ENCODE data around the gene CAMK1D. TPM values are rescaled to one million over a fixed set of nuclear protein-coding genes. Genes with fewer than 3 reads are reported as not detected.

The CAMK1D gene
- total and polyA plus RNA-seq, 2 of the 8 experiments (the other 6 are each of a cell fraction or from before 2014, with no cell fraction given), result 3.5 to 10.6 TPM

DNA sequence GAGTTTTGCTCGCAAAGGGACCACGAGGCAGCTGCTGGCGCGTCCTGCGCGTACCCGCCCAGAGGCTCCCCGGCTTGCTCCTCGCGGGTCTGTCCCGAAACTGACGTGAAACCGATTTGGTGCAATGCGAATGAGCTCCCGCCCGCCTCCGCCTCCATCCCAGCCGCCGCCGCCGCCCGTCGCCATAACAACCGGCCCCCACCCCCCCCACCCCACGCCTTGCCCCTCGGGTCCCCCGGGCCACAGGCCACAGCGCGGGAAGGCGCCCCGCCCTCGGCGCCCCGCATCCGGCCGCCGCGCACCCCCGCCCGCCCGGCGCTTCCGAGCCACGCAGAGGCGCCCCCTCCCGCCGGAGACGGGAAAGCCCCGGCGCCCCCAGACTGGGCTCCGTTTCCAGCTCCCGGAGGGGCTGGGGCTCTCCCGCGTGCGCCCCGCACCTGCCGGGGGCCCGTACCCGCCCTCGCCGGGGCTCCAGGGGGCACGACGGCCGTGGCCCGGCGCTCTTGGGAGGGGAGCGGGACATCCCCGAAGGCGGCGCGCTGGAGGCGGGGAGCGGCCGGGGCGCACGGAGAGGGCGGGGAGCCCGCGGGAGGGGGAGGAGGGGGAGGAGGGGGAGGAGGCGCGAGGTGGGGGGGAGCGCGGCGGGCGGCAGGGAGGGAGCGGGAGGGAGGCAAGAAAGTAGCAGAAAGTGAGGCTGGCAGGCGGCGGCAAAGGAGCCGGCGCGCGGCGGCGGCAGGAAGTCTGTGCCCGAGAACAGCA lies at the start of gene CAMK1D (continued):
- TF ChIP-seq, protein P1, sequence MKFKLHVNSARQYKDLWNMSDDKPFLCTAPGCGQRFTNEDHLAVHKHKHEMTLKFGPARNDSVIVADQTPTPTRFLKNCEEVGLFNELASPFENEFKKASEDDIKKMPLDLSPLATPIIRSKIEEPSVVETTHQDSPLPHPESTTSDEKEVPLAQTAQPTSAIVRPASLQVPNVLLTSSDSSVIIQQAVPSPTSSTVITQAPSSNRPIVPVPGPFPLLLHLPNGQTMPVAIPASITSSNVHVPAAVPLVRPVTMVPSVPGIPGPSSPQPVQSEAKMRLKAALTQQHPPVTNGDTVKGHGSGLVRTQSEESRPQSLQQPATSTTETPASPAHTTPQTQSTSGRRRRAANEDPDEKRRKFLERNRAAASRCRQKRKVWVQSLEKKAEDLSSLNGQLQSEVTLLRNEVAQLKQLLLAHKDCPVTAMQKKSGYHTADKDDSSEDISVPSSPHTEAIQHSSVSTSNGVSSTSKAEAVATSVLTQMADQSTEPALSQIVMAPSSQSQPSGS (IDR thresholded peaks at IDR 0.05; ENCODE audit: low read length), result no peak
- TF ChIP-seq HDAC2 (IDR thresholded peaks at IDR 0.05; ENCODE audit: borderline replicate concordance in 1 of 2, low read depth in 2 of 2, low read length in 2 of 2), result no peak
- no peak for TF ChIP-seq CTBP2 (IDR thresholded peaks at IDR 0.05; ENCODE audit: borderline replicate concordance, insufficient read depth, insufficient read length, low read length)
- no peak for TF ChIP-seq FOSL1 (IDR thresholded peaks at IDR 0.05; ENCODE audit: insufficient read depth, low read depth, low read length)
- TF ChIP-seq SP4 (IDR thresholded peaks at IDR 0.05; ENCODE audit: low read length), result no peak
- peak; percentile 82; the same call in 1 of the 2 replicates for TF ChIP-seq EGR1 (IDR thresholded peaks at IDR 0.05; ENCODE audit: borderline replicate concordance, low read depth, low read length)
- TF ChIP-seq CHD1 (IDR thresholded peaks at IDR 0.05; ENCODE audit: low read depth, low read length), result no peak
- TF ChIP-seq BCL11A (IDR thresholded peaks at IDR 0.05; ENCODE audit: low read depth in 2 of 2, low read length in 2 of 2), result no peak
- no peak for TF ChIP-seq SIRT6 (IDR thresholded peaks at IDR 0.05; ENCODE audit: low read length)
- TF ChIP-seq NRF1 (IDR thresholded peaks at IDR 0.05; ENCODE audit: low read depth, low read length), result no peak
- TF ChIP-seq MAFK (IDR thresholded peaks at IDR 0.05; ENCODE audit: low read depth, low read length), result no peak
- TF ChIP-seq KDM5A (IDR thresholded peaks at IDR 0.05; ENCODE audit: low read length), result no peak
- no peak for TF ChIP-seq SRF (IDR thresholded peaks at IDR 0.05; ENCODE audit: low read depth, low read length)
- no peak for TF ChIP-seq ASH2L (IDR thresholded peaks at IDR 0.05; ENCODE audit: low read length)
- no peak for TF ChIP-seq EZH2 (IDR thresholded peaks at IDR 0.05; ENCODE audit: low read depth, low read length, severe bottlenecking)
- TF ChIP-seq CREB1 (IDR thresholded peaks at IDR 0.05), result no peak
- no peak for TF ChIP-seq POU5F1 (IDR thresholded peaks at IDR 0.05; ENCODE audit: low read depth, low read length)
- no peak for TF ChIP-seq ZNF274 (IDR thresholded peaks at IDR 0.05; ENCODE audit: borderline replicate concordance, extremely low read depth, low read length)
- TF ChIP-seq TEAD4 (IDR thresholded peaks at IDR 0.05; ENCODE audit: low read depth, low read length), result no peak
- TF ChIP-seq RXRA (IDR thresholded peaks at IDR 0.05; ENCODE audit: insufficient read depth, low read depth, low read length), result no peak
- no peak for TF ChIP-seq YY1 (IDR thresholded peaks at IDR 0.05; ENCODE audit: low read depth, low read length)

All from H1 (cell line).